ENCODE measurements around the gene POLR2H.

GRCh38 chr3:184333700-184334099 is 27.8 kb upstream of the POLR2H start:
- TF ChIP-seq CTCF (IDR thresholded peaks at IDR 0.05) = no peak
- no peak for TF ChIP-seq POLR2A (IDR thresholded peaks at IDR 0.05)
